Measurements from ENCODE around the gene HNRNPC.

GRCh38 chr14:21219120-21219519, 50.1 kb downstream of the HNRNPC start:
- TF ChIP-seq EZH2phosphoT487 (IDR thresholded peaks at IDR 0.05; ENCODE audit: low read depth) = no peak
- no peak for TF ChIP-seq CTCF (IDR thresholded peaks at IDR 0.05; ENCODE audit: low read depth, low read length)

Measured in OCI-LY3 (cell line).